Measurements from ENCODE around the gene MALT1. TPM values are rescaled to one million over a fixed set of nuclear protein-coding genes. Genes with fewer than 3 reads are reported as not detected.

Gene MALT1
- total RNA-seq, 1 donor from 2014 or later, result 25.8 TPM

DNA sequence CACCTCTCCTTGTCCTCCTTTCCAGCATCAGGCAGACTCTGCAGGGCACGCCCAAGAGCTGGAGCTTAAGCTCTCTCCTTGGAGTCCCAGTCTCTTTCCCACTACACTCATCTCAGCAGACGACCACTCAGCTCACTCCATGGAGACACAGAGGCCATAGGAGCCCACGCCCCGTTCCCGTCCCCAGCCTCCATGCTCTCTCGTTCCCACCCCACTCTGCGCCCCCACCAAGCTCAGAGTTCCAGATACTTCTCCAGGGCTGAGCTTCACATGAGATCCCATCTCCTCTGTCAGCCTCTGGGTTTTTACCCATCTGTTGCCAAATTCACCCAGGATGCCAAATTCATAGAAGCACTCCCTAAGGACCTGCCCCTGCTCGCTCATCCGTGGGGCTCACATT is 87.3 kb downstream of the MALT1 start:
- no peak for DNase-seq
- intact Hi-C loops (cut with DNase I), result no loop called here
- TF ChIP-seq CTCF (IDR thresholded peaks at IDR 0.05), result no peak

DNA sequence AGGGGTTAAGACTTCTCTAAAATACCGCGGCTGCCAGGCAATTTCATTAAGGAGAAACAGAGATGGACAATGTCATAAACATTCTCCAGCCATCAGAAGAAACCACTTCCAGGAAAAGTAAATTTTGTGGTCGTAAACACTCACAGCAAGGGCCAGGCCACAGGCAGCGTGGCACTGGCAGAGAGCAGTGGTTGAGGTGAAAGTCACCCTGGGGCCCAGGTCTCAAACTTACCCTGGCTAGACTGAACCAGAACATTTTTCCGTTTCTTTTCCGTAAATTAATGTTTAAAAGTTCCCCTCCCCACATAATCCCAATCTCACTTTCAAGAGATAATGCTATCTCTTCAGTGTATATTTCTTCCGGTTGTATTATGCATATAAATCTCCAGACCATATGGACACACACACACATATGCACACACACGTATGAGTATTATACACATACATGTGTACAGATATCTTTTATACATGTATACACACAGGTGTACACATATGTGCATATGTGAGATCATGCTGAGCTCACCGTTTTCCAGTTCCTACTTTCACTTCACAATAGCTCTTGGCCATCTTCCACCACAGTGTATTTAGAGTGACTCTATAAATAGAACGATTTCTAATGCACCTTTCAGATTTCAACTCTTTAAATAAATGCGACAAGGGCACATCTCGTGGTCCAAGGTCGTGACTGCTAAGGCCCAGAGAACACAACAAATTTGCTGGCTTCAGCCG is 90.1 kb downstream of the MALT1 start:
- TF ChIP-seq CTCF (IDR thresholded peaks at IDR 0.05), result no peak
- DNase-seq, result no peak

More for the DNA sequence above, 87.3 kb downstream of the MALT1 start:
- Histone ChIP-seq H3K4me1 (no peaks in the 10 kb centered on the region), H3K36me3 (no peaks in the 10 kb centered on the region), H3K27ac (no peak overlapping the region), H3K9me3 (no peaks in the 10 kb centered on the region), H3K27me3 (no peaks in the 10 kb centered on the region), H3K4me3 (no peak overlapping the region)
- no peak for ATAC-seq

DNA sequence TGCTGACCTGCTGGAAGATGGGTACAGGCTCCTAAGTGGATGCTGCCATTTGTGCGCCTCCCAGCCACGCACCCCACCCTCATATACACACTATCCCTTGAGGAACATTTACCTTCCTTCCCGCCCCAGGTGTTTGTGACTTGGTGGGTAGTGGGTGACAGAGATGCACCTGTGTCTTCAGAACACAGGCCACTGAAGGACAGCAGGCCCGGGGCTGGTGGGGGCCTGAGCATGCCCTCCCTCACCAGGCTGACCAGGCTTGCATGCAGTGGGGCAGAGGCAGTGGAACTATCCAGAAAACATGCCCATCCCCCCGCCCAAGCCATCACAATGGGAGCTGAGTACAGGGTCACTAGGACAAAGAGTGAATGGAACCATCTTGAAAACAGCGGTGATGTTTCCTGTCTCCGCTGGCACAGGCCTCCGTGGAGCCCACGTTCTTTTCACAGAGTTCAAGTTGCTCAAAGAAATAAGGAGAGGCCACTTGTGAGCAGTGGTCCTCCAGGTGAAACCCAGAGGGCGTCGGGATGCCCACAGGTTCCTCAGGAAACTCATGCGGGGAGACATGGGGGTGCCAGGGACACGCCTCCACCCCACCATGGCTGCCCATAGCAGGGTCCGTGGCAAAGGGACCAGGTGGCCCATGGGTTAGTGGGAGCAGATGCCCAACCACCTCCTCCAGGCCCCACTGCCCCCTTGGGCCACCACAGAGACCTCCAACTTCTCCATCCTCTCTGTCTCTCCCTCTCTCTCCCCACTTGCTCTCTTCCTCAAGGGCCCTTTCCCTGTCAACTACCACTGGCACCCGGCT is 90.9 kb downstream of the MALT1 start:
- H3K27ac ChIP-seq, result no peak overlapping the region
- ATAC-seq, result no peak
- H3K4me3 ChIP-seq, result no peak overlapping the region
- H3K9me3 ChIP-seq, result no peaks in the 10 kb centered on the region
- peaks cover 8% of the 10 kb centered on the region for H3K27me3 ChIP-seq
- H3K4me1 ChIP-seq, result no peaks in the 10 kb centered on the region
- intact Hi-C loops (cut with DNase I), result loop anchor here (5.0 kb wide), 1 partner anchor 230 kb away; no protein-coding TSS in a partner anchor
- no peak for DNase-seq
- no peak for TF ChIP-seq CTCF (IDR thresholded peaks at IDR 0.05)
- H3K36me3 ChIP-seq, result no peaks in the 10 kb centered on the region

More for the DNA sequence above, 90.1 kb downstream of the MALT1 start:
- Histone ChIP-seq H3K4me3 (no peak overlapping the region), H3K27me3 (peaks cover 8% of the 10 kb centered on the region), H3K9me3 (no peaks in the 10 kb centered on the region), H3K4me1 (no peaks in the 10 kb centered on the region), H3K36me3 (no peaks in the 10 kb centered on the region), H3K27ac (no peak overlapping the region)
- no peak for ATAC-seq
- intact Hi-C loops (cut with DNase I), result loop anchor here (5.0 kb wide), 1 partner anchor 229 kb away; no protein-coding TSS in a partner anchor

DNA sequence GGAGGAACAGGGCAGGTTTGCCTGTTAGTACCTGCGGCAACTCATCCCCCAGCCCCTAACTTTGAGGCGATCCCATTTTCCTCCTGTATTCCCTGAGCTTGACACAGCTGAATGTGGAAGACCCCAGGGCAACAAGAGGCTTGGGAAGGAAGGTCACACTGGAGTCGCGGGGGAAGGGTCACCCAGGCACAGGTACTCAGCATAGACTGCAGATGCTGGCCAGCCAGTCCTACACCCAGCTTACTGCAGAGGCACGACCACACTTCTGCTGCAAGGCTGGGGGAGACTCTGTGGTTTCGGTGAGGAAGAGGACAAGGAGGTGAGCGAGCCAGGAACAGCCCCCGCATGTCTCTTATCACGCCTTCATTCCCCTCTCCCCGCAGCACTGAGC is 91.5 kb downstream of the MALT1 start:
- Histone ChIP-seq H3K27ac (no peak overlapping the region), H3K4me3 (no peak overlapping the region), H3K9me3 (no peaks in the 10 kb centered on the region), H3K27me3 (peaks cover 10% of the 10 kb centered on the region), H3K36me3 (no peaks in the 10 kb centered on the region), H3K4me1 (peaks cover under 1% of the 10 kb centered on the region)
- DNase-seq, result no peak
- intact Hi-C loops (cut with DNase I), result loop anchor here (5.0 kb wide), 1 partner anchor 230 kb away; no protein-coding TSS in a partner anchor
- no peak for TF ChIP-seq CTCF (IDR thresholded peaks at IDR 0.05)
- no peak for ATAC-seq

DNA sequence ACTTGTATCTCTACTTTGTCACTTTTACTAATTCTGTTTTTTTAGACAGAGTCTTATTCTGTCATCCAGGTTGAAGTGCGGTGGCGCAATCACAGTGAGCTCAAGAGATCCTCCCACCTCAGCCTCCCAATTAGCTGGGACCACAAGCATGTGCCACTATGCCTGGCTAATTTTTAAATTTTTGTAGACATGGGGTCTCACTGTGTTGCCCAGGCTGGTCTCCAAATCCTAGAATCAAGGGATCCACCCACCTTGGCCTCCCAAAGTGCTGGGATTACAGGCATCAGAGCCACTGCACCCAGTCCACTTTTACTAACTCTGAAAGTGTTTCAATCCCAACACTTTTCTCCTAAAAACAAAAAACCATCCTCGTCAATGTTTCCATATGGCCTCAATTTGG is 94.9 kb downstream of the MALT1 start:
- H3K27me3 ChIP-seq, result peaks cover 21% of the 10 kb centered on the region
- ATAC-seq (no peak), DNase-seq (no peak)
- no peak for TF ChIP-seq CTCF (IDR thresholded peaks at IDR 0.05)
- H3K9me3 ChIP-seq, result no peaks in the 10 kb centered on the region
- H3K4me3 ChIP-seq, result no peak overlapping the region
- no peaks in the 10 kb centered on the region for H3K36me3 ChIP-seq
- intact Hi-C loops (cut with DNase I), result no loop called here
- peaks cover 9% of the 10 kb centered on the region for H3K4me1 ChIP-seq
- H3K27ac ChIP-seq, result no peak overlapping the region
